Spleen (tissue), 7 donors: ENCODE data around the gene C1QTNF5.

Experiments
- POLR2A ChIP-seq, 3 donors: fragments of 450-650 bp; IDR thresholded peaks; one replicate each; pipeline ENCODE4 v1.5.1; 2017; ENCODE audit warnings: antibody characterized with exemption in 3 of 3, mild to moderate bottlenecking in 1 of 3
- POLR2AphosphoS5 ChIP-seq, 3 donors: sonication (generic); formaldehyde crosslinking; IDR thresholded peaks; one replicate each; pipeline ENCODE4 v1.5.1; 2017; ENCODE audit warnings: antibody characterized with exemption in 3 of 3
- TF ChIP-seq, protein P1 (sequence below), 11 experiments: fragments of 200-600 bp in 7 of 11; fragments of 450-650 bp in 4 of 11; sonication (generic) in 4 of 11; IDR thresholded peaks in 8 of 11; conservative IDR thresholded peaks in 3 of 11; 1 replicate in 7 of 11; 2 replicates in 4 of 11; pipeline versions ENCODE4 v1.4.0 to v1.8.0; 2016 to 2021; ENCODE audit warnings: antibody characterized with exemption in 11 of 11, inconsistent platforms in 4 of 11, mild to moderate bottlenecking in 1 of 11
- donor health status: DM: no; HTN: no; CAD: no; lungs with moderate emphysema.
- donor health status: DM: no; HTN: no; CAD: no.
- donor health status: DM: no; HTN: no; CAD: no.

DNA sequence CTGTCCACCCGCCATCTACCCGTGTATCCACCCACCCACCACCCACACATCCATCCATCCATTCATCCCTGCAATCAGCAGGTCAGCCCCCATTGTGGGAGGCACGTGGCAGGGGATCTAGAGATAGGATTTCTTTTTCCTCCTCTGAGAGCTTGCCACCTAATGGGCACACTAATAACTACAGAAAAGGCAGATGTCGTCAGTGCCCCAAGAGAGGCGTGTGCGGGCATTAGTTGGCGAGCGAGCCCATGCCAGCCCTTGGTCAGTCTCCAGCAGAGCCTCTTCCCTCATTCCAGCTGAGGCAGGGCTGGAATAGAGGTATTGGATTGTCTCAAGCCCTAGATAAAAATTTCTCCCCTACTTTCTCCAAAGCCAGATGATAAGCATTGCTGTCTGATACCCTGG lies 31.1 kb upstream of the C1QTNF5 start:
- TF ChIP-seq, protein P1, sequence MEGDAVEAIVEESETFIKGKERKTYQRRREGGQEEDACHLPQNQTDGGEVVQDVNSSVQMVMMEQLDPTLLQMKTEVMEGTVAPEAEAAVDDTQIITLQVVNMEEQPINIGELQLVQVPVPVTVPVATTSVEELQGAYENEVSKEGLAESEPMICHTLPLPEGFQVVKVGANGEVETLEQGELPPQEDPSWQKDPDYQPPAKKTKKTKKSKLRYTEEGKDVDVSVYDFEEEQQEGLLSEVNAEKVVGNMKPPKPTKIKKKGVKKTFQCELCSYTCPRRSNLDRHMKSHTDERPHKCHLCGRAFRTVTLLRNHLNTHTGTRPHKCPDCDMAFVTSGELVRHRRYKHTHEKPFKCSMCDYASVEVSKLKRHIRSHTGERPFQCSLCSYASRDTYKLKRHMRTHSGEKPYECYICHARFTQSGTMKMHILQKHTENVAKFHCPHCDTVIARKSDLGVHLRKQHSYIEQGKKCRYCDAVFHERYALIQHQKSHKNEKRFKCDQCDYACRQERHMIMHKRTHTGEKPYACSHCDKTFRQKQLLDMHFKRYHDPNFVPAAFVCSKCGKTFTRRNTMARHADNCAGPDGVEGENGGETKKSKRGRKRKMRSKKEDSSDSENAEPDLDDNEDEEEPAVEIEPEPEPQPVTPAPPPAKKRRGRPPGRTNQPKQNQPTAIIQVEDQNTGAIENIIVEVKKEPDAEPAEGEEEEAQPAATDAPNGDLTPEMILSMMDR (IDR thresholded peaks at IDR 0.05 in 8 of 11, conservative IDR thresholded peaks at IDR 0.05 in 3 of 11): no peak
- TF ChIP-seq POLR2A (IDR thresholded peaks at IDR 0.05) (no peak), POLR2AphosphoS5 (IDR thresholded peaks at IDR 0.05) (no peak)
